ENCODE data around the gene TDO2. TPM values are rescaled to one million over a fixed set of nuclear protein-coding genes. Genes with fewer than 3 reads are reported as not detected.

The TDO2 gene
- total RNA-seq, result 1.3 TPM
- polyA plus RNA-seq (ENCODE audit: insufficient read depth, low read depth, low replicate concordance), result 0.41 TPM
- long read RNA-seq, donor 1, result 0 reads
- long read RNA-seq, donor 2, result 0 reads
- long read RNA-seq, donor 3, partial matches to known transcripts, result 0 of 1 reads
- long read RNA-seq, donor 3, other reads (novel, unspliced or antisense), result 0 of 1 reads
- long read RNA-seq, donor 4, result 0 reads
- long read RNA-seq, donor 5, result 0 reads
- long read RNA-seq, donor 6, result 0 reads
- long read RNA-seq, donor 7, result 0 reads
- long read RNA-seq, donor 8, result 0 reads
- long read RNA-seq, donor 9, partial matches to known transcripts, result 0 of 2 reads
- long read RNA-seq, donor 9, other reads (novel, unspliced or antisense), result 0 of 2 reads
- long read RNA-seq, donor 10, result 0 reads

- Histone ChIP-seq H3K36me3 (ENCODE audit: control insufficient read depth in 2 of 3, insufficient read depth in 3 of 3, low read length in 3 of 3) (no peaks in the 10 kb centered on the region), H3K9me3 (ENCODE audit: control insufficient read depth in 2 of 3, insufficient read depth in 1 of 3, low read length in 3 of 3) (peaks cover 0 to under 1% (median 0%) of the 10 kb centered on the region in 3 donors), H3K27me3 (ENCODE audit: control insufficient read depth, insufficient read depth, low read length) (no peaks in the 10 kb centered on the region), H3K4me3 (ENCODE audit: low read length in 3 of 3) (no peak within 1 kb of the TSS), H3K4me1 (ENCODE audit: control insufficient read depth in 2 of 3, insufficient read depth in 2 of 3, low read depth in 1 of 3, low read length in 3 of 3) (no peaks in the 10 kb centered on the region), H3K9ac (ENCODE audit: low read length in 3 of 3) (no peak within 1 kb of the TSS), H3K27ac (ENCODE audit: low read depth in 2 of 2, low read length in 2 of 2) (no peak within 1 kb of the TSS)
- no peak for TF ChIP-seq CTCF (IDR thresholded peaks at IDR 0.05; ENCODE audit: borderline replicate concordance, extremely low read depth, insufficient read depth)
- FAIRE-seq, result no peak
- no peak for DNase-seq
- intact Hi-C loops (cut with DNase I), result no loop called here
Measured at GRCh38 chr4:155903453-155903852, at the start of gene TDO2. TDO2 (plus strand) TSS chr4:155903696; CDS start chr4:155903759, 63 bp downstream.

GRCh38 chr4:155854582-155855226, 48.8 kb upstream of the TDO2 start:
- FAIRE-seq (no peak), DNase-seq (no peak)
- no peak for TF ChIP-seq CTCF (IDR thresholded peaks at IDR 0.05; ENCODE audit: borderline replicate concordance, extremely low read depth, insufficient read depth)
- H3K27me3 ChIP-seq (ENCODE audit: control insufficient read depth, insufficient read depth, low read length), result no peaks in the 10 kb centered on the region
- intact Hi-C loops (cut with DNase I), result no loop called here
- H3K9ac ChIP-seq (ENCODE audit: low read length in 3 of 3), result no peak overlapping the region
- H3K9me3 ChIP-seq (ENCODE audit: control insufficient read depth in 2 of 3, insufficient read depth in 1 of 3, low read length in 3 of 3), result no peaks in the 10 kb centered on the region
- H3K27ac ChIP-seq (ENCODE audit: low read depth in 2 of 2, low read length in 2 of 2), result no peak overlapping the region
- H3K4me3 ChIP-seq (ENCODE audit: low read length in 3 of 3), result no peak overlapping the region
- H3K4me1 ChIP-seq (ENCODE audit: control insufficient read depth in 2 of 3, insufficient read depth in 2 of 3, low read depth in 1 of 3, low read length in 3 of 3), result no peaks in the 10 kb centered on the region
- H3K36me3 ChIP-seq (ENCODE audit: control insufficient read depth in 2 of 3, insufficient read depth in 3 of 3, low read length in 3 of 3), result no peaks in the 10 kb centered on the region

- Histone ChIP-seq H3K27ac (ENCODE audit: low read depth in 2 of 2, low read length in 2 of 2) (no peak overlapping the region), H3K9me3 (ENCODE audit: control insufficient read depth in 2 of 3, insufficient read depth in 1 of 3, low read length in 3 of 3) (no peaks in the 10 kb centered on the region), H3K36me3 (ENCODE audit: control insufficient read depth in 2 of 3, insufficient read depth in 3 of 3, low read length in 3 of 3) (no peaks in the 10 kb centered on the region), H3K4me1 (ENCODE audit: control insufficient read depth in 2 of 3, insufficient read depth in 2 of 3, low read depth in 1 of 3, low read length in 3 of 3) (no peaks in the 10 kb centered on the region), H3K9ac (ENCODE audit: low read length in 3 of 3) (no peak overlapping the region), H3K27me3 (ENCODE audit: control insufficient read depth, insufficient read depth, low read length) (no peaks in the 10 kb centered on the region), H3K4me3 (ENCODE audit: low read length in 3 of 3) (no peak overlapping the region)
- no peak for TF ChIP-seq CTCF (IDR thresholded peaks at IDR 0.05; ENCODE audit: borderline replicate concordance, extremely low read depth, insufficient read depth)
- no peak for FAIRE-seq
- DNase-seq, result no peak
- intact Hi-C loops (cut with DNase I), result no loop called here
Measured at GRCh38 chr4:155855897-155856296, 47.6 kb upstream of the TDO2 start.

Measured in kidney (tissue), 22 donors.